ENCODE data around the gene CA10. TPM values are rescaled to one million over a fixed set of nuclear protein-coding genes. Genes with fewer than 3 reads are reported as not detected.

CA10 gene
- total and polyA plus RNA-seq, 4 donors, result not detected

DNA sequence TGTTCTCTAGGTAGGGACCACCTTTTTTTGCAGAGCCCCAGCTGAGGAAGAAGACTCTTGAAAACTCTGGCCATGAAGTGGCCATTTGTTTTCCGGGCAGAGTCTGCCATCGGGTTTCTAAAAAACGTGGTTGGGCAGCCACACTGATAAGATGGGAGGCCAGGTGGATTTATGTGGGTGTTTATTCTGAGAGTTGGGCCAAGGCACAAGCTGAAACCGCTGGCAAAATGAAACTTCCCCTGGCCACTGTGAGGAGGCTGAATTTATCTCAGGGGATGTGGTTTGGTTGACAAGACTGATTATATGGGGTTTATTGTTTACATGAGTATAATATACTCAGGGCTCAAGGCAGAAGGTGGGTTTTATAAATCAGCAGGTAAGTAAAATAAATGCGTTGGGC, 476.4 kb downstream of the CA10 start:
- intact Hi-C loops (cut with DNase I), result no loop called here
- Histone ChIP-seq H3K27ac (ENCODE audit: low read depth in 1 of 2, low read length in 2 of 2) (no peak overlapping the region), H3K4me1 (ENCODE audit: control insufficient read depth in 1 of 2, insufficient read depth in 2 of 2, low read length in 2 of 2) (no peaks in the 10 kb centered on the region), H3K9me3 (ENCODE audit: control insufficient read depth, low read length) (no peaks in the 10 kb centered on the region), H3K27me3 (ENCODE audit: control insufficient read depth in 1 of 2, insufficient read depth in 2 of 2, low read length in 1 of 2) (no peaks in the 10 kb centered on the region), H3K36me3 (ENCODE audit: control insufficient read depth in 1 of 2, insufficient read depth in 2 of 2, low read length in 1 of 2) (no peaks in the 10 kb centered on the region), H3K4me3 (ENCODE audit: low read length in 2 of 2) (no peak overlapping the region)
- ATAC-seq (ENCODE audit: low FRiP score) (no peak), DNase-seq (no peak)
- 44 to 48% methylated on average over 5 of the region's 5 CpGs for WGBS, 2 donors

DNA sequence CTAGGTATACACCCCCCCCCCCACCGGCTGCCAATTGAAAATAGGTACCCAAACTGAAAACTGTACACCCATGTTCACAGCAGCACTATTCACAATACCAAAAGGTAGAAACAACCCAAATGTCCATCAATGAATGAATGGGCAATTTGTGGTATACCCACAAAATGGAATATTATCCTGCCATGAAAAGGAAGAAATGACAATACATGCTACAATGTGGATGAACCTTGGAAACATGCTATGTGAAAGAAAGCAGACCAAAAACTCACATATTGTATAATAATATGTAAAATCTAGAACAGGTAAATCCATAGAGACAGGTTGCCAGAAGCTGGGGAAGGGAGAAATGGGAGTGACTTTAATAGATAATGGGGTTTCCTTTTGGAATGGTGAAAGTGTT, 480.6 kb downstream of the CA10 start:
- 89 to 100% methylated on average over 1 of the region's 1 CpG for WGBS, 2 donors
- ATAC-seq (ENCODE audit: low FRiP score) (no peak), DNase-seq (no peak)
- Histone ChIP-seq H3K4me3 (ENCODE audit: low read length in 2 of 2) (no peak overlapping the region), H3K9me3 (ENCODE audit: control insufficient read depth, low read length) (no peaks in the 10 kb centered on the region), H3K4me1 (ENCODE audit: control insufficient read depth in 1 of 2, insufficient read depth in 2 of 2, low read length in 2 of 2) (no peaks in the 10 kb centered on the region), H3K27ac (ENCODE audit: low read depth in 1 of 2, low read length in 2 of 2) (no peak overlapping the region), H3K36me3 (ENCODE audit: control insufficient read depth in 1 of 2, insufficient read depth in 2 of 2, low read length in 1 of 2) (no peaks in the 10 kb centered on the region), H3K27me3 (ENCODE audit: control insufficient read depth in 1 of 2, insufficient read depth in 2 of 2, low read length in 1 of 2) (no peaks in the 10 kb centered on the region)
- intact Hi-C loops (cut with DNase I), result no loop called here

DNA sequence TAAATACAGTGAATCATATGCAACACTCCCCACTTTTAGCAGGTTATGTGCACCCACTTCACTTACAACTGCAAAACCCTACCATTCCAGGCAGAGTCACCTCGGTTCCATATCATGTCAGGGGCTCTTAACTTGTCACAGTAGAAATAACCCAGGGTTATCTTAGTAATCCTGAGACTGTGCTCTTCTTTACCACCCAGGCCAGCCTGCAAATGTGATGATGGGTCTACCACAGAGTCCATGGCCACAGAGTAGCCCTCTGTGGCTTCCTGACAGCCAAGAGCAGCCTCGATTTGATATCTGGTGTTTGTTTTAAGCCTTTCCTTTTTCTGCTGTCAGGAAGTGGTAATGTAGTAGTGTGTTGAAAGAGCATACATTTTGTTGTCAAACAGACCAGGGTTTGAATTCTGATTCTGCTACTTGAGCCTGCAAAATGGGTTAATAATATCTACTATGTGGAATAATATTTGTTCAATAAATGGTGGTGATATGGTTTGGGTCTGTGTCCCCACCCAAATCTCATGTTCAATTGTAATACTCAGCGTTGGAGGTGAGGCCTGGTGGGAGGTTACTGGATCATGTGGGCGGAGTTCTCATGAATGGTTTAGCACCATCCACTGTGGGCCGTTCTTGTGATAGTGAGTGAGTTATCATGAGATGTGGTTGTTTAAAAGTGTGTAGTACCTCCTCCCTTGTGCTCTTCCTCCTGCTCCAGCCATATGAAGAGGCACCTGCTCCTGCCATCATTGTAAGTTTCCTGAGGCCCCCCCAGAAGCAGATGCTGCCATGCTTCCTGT, 481.6 kb downstream of the CA10 start:
- Histone ChIP-seq H3K9me3 (ENCODE audit: control insufficient read depth, low read length) (no peaks in the 10 kb centered on the region), H3K36me3 (ENCODE audit: control insufficient read depth in 1 of 2, insufficient read depth in 2 of 2, low read length in 1 of 2) (no peaks in the 10 kb centered on the region), H3K27me3 (ENCODE audit: control insufficient read depth in 1 of 2, insufficient read depth in 2 of 2, low read length in 1 of 2) (no peaks in the 10 kb centered on the region), H3K4me3 (ENCODE audit: low read length in 2 of 2) (no peak overlapping the region), H3K4me1 (ENCODE audit: control insufficient read depth in 1 of 2, insufficient read depth in 2 of 2, low read length in 2 of 2) (no peaks in the 10 kb centered on the region), H3K27ac (ENCODE audit: low read depth in 1 of 2, low read length in 2 of 2) (no peak overlapping the region)
- ATAC-seq (ENCODE audit: low FRiP score) (no peak), DNase-seq (no peak)
- 70 to 71% methylated on average over 5 of the region's 5 CpGs for WGBS, 2 donors
- intact Hi-C loops (cut with DNase I), result no loop called here

DNA sequence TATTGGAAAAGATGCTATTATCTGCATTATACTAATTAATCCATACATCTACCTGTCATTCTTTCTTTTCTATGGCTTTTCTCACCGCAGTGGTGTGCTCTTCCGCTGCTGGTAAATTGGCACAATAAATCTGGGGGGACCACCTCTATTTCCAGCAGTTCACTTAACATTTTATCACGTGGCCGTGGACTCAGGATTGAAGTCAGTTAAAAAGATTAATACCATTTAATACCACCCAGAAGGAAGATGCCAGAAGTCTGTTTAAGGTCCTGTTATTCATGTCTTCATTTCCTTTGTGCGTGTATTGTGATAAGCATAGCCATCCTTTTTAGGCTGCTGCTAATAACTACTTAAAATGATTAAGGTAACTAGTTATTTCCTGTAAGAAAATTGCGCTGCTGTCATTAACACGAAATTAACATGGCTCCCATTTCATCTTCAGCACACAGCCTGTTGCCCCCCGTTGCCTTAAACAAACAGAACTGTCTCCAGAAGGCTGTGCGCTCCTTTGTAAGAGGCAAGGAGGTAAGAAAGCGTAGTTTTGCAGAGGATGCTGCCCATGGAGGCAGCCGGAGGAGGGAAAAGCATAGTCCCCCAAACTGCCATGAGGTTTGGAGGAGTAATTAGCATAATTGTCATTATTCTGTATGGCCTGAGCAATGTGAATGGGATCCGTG, 483.8 kb downstream of the CA10 start:
- Histone ChIP-seq H3K27me3 (ENCODE audit: control insufficient read depth in 1 of 2, insufficient read depth in 2 of 2, low read length in 1 of 2) (no peaks in the 10 kb centered on the region), H3K4me1 (ENCODE audit: control insufficient read depth in 1 of 2, insufficient read depth in 2 of 2, low read length in 2 of 2) (no peaks in the 10 kb centered on the region), H3K27ac (ENCODE audit: low read depth in 1 of 2, low read length in 2 of 2) (no peak overlapping the region), H3K36me3 (ENCODE audit: control insufficient read depth in 1 of 2, insufficient read depth in 2 of 2, low read length in 1 of 2) (no peaks in the 10 kb centered on the region), H3K9me3 (ENCODE audit: control insufficient read depth, low read length) (no peaks in the 10 kb centered on the region), H3K4me3 (ENCODE audit: low read length in 2 of 2) (no peak overlapping the region)
- intact Hi-C loops (cut with DNase I), result no loop called here
- WGBS, 2 donors, result 60 to 62% methylated on average over 12 of the region's 12 CpGs
- ATAC-seq (ENCODE audit: low FRiP score) (no peak), DNase-seq (no peak)

DNA sequence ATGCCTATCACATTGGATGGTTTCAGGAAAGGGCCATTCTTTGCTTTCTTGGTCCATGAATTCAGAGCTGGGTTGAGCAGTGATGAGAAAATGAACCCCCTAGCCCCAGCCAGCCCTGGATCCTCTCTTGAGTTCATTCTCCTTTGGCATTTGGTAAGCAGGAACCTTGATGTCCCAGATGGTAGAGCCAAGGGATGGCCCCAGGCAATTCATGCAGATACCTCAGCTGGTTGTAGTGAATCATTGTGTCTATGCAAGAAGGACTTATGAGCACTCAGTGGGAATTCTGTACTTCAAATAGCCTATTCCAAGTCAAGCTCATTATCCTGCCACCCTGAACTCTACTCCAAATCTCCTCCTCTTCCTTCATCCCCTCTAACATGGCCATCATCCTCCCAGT, 485.4 kb downstream of the CA10 start:
- no peak for DNase-seq
- Histone ChIP-seq H3K9me3 (ENCODE audit: control insufficient read depth, low read length) (peaks cover 2% of the 10 kb centered on the region), H3K36me3 (ENCODE audit: control insufficient read depth in 1 of 2, insufficient read depth in 2 of 2, low read length in 1 of 2) (no peaks in the 10 kb centered on the region), H3K27me3 (ENCODE audit: control insufficient read depth in 1 of 2, insufficient read depth in 2 of 2, low read length in 1 of 2) (no peaks in the 10 kb centered on the region), H3K4me3 (ENCODE audit: low read length in 2 of 2) (no peak overlapping the region), H3K27ac (ENCODE audit: low read depth in 1 of 2, low read length in 2 of 2) (no peak overlapping the region), H3K4me1 (ENCODE audit: control insufficient read depth in 1 of 2, insufficient read depth in 2 of 2, low read length in 2 of 2) (no peaks in the 10 kb centered on the region)
- intact Hi-C loops (cut with DNase I), result no loop called here
- ATAC-seq (ENCODE audit: low FRiP score), result no peak

DNA sequence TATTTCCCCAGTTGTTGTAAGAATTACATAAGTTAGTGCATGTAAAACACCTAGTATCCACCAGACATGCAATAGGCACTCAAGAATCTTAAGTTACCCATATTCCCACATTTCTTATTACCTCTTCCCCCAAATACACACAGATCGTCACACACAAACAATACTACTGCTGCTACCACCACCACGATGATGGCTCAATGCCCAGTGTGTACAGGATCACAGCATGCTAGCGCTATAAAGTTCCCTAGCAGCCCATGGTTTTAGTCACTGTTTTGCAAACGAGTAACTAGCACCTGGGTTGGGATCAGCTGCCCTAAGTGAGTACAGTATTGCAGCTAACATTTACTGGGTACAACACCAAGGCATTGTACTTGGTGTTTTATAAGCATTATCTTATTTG, 486.4 kb downstream of the CA10 start:
- no peaks in the 10 kb centered on the region for H3K4me1 ChIP-seq (ENCODE audit: control insufficient read depth in 1 of 2, insufficient read depth in 2 of 2, low read length in 2 of 2)
- no peak for ATAC-seq (ENCODE audit: low FRiP score)
- H3K9me3 ChIP-seq (ENCODE audit: control insufficient read depth, low read length), result peaks cover 2% of the 10 kb centered on the region
- H3K4me3 ChIP-seq (ENCODE audit: low read length in 2 of 2), result no peak overlapping the region
- intact Hi-C loops (cut with DNase I), result no loop called here
- no peaks in the 10 kb centered on the region for H3K36me3 ChIP-seq (ENCODE audit: control insufficient read depth in 1 of 2, insufficient read depth in 2 of 2, low read length in 1 of 2)
- no peak overlapping the region for H3K27ac ChIP-seq (ENCODE audit: low read depth in 1 of 2, low read length in 2 of 2)
- no peak for DNase-seq
- 58 to 64% methylated on average over 4 of the region's 4 CpGs for WGBS, 2 donors
- no peaks in the 10 kb centered on the region for H3K27me3 ChIP-seq (ENCODE audit: control insufficient read depth in 1 of 2, insufficient read depth in 2 of 2, low read length in 1 of 2)

DNA sequence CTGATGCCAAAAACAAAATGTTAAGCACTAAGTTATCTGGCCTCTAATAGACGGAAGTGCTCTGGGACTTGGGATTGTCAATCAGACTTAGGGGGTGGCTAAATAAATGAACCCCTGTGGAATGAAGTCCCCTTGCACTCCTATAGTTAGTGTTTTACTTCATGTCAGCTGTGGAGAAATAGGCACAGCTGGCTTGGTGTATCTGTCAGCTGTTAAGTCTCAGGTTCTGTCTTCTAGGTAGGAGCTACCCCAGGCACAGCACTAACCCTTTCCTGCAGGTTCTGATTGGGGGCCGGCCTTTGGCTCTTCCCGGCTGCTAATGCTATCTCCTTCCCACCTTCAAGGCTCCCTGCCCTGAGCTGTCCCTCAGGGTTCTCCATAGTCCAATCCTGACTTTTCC, 487.6 kb downstream of the CA10 start:
- no peaks in the 10 kb centered on the region for H3K36me3 ChIP-seq (ENCODE audit: control insufficient read depth in 1 of 2, insufficient read depth in 2 of 2, low read length in 1 of 2)
- H3K9me3 ChIP-seq (ENCODE audit: control insufficient read depth, low read length), result peaks cover 2% of the 10 kb centered on the region
- H3K4me3 ChIP-seq (ENCODE audit: low read length in 2 of 2), result no peak overlapping the region
- DNase-seq (no peak), ATAC-seq (ENCODE audit: low FRiP score) (no peak)
- H3K27me3 ChIP-seq (ENCODE audit: control insufficient read depth in 1 of 2, insufficient read depth in 2 of 2, low read length in 1 of 2), result no peaks in the 10 kb centered on the region
- WGBS, 2 donors, result 68% methylated on average over 3 of the region's 3 CpGs
- intact Hi-C loops (cut with DNase I), result no loop called here
- no peaks in the 10 kb centered on the region for H3K4me1 ChIP-seq (ENCODE audit: control insufficient read depth in 1 of 2, insufficient read depth in 2 of 2, low read length in 2 of 2)
- no peak overlapping the region for H3K27ac ChIP-seq (ENCODE audit: low read depth in 1 of 2, low read length in 2 of 2)

DNA sequence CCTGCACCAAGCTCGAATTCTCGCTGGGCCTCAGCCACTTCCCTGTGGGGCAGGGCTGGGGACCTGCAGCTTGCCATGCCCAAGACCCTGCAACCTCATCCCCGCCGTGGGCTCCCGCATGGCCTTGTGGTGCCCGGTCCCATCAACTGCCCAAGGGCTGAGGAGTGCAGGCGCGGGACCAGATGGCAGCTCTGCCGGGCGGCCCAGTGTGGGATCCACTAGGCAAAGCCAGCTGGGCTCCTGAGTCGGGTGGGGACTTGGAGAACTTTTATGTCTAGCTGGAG, 489.6 kb downstream of the CA10 start:
- H3K36me3 ChIP-seq (ENCODE audit: control insufficient read depth in 1 of 2, insufficient read depth in 2 of 2, low read length in 1 of 2), result no peaks in the 10 kb centered on the region
- no peak for DNase-seq
- H3K9me3 ChIP-seq (ENCODE audit: control insufficient read depth, low read length), result peaks cover 2% of the 10 kb centered on the region
- no peak for ATAC-seq (ENCODE audit: low FRiP score)
- H3K4me3 ChIP-seq (ENCODE audit: low read length in 2 of 2), result no peak overlapping the region
- no peaks in the 10 kb centered on the region for H3K27me3 ChIP-seq (ENCODE audit: control insufficient read depth in 1 of 2, insufficient read depth in 2 of 2, low read length in 1 of 2)
- no peak overlapping the region for H3K27ac ChIP-seq (ENCODE audit: low read depth in 1 of 2, low read length in 2 of 2)
- 96% methylated on average over 11 of the region's 11 CpGs for whole genome bisulfite sequencing, 2 donors
- intact Hi-C loops (cut with DNase I), result no loop called here
- no peaks in the 10 kb centered on the region for H3K4me1 ChIP-seq (ENCODE audit: control insufficient read depth in 1 of 2, insufficient read depth in 2 of 2, low read length in 2 of 2)
